Keratinocyte (primary cell): Measurements from ENCODE around the gene MEGF10. TPM values are rescaled to one million over a fixed set of nuclear protein-coding genes. Genes with fewer than 3 reads are reported as not detected.

Experiments
- DNase-seq: peaks from one replicate; pipeline ENCODE4 v3.0.0-alpha.2; 2011; ENCODE audit warnings: low read depth, missing footprints, low spot score
- FAIRE-seq: peaks from 2 replicates; lab custom pipeline; 2011; peaks lifted over from hg19 to GRCh38; lab: Jason Lieb, UNC
- H2AFZ ChIP-seq: 2 replicates; pipeline ENCODE4 v1.6.0; 2012; ENCODE audit warnings: low read length, control low read depth, inconsistent platforms; ENCODE audit not compliant: control insufficient read depth
- H3K27ac ChIP-seq: 2 replicates; pipeline ENCODE4 v1.5.1; 2011; ENCODE audit warnings: low read length; ENCODE audit not compliant: control insufficient read depth, insufficient read depth
- H3K27me3 ChIP-seq: 3 replicates; pipeline ENCODE4 v1.6.0; 2011; ENCODE audit warnings: low read length; ENCODE audit not compliant: control insufficient read depth, insufficient read depth; ENCODE audit errors: extremely low read depth
- H3K36me3 ChIP-seq, 2 experiments: 2 replicates in 1 of 2; 3 replicates in 1 of 2; pipeline ENCODE4 v1.5.1; 2011; ENCODE audit warnings: low read length in 2 of 2, mild to moderate bottlenecking in 1 of 2; ENCODE audit not compliant: control insufficient read depth in 2 of 2, insufficient read depth in 2 of 2; ENCODE audit errors: extremely low read depth in 1 of 2
- H3K4me1 ChIP-seq: 3 replicates; pipeline ENCODE4 v1.5.1; 2011; ENCODE audit warnings: low read length; ENCODE audit not compliant: control insufficient read depth, insufficient read depth; ENCODE audit errors: extremely low read depth
- H3K4me2 ChIP-seq: 3 replicates; pipeline ENCODE4 v1.6.0; 2011; ENCODE audit warnings: low read depth, low read length; ENCODE audit not compliant: control insufficient read depth, insufficient read depth; ENCODE audit errors: extremely low read depth
- H3K4me3 ChIP-seq, 3 experiments: fragments of 200-600 bp in 1 of 3; sonication (generic) in 1 of 3; 2 replicates in 2 of 3; 3 replicates in 1 of 3; pipeline ENCODE4 v1.5.1; 2011 to 2016; ENCODE audit warnings: low read length in 3 of 3, mild to moderate bottlenecking in 3 of 3, control low read depth in 2 of 3, inconsistent platforms in 1 of 3, low read depth in 1 of 3, mixed read lengths in 1 of 3, mixed run types in 1 of 3, moderate library complexity in 1 of 3; ENCODE audit not compliant: control insufficient read depth in 2 of 3, insufficient read depth in 2 of 3; ENCODE audit errors: extremely low read depth in 1 of 3
- H3K79me2 ChIP-seq: 2 replicates; pipeline ENCODE4 v1.6.0; 2012; ENCODE audit warnings: low read length; ENCODE audit not compliant: control insufficient read depth, insufficient read depth
- H3K9ac ChIP-seq: 3 replicates; pipeline ENCODE4 v1.6.0; 2011; ENCODE audit warnings: low read length; ENCODE audit not compliant: control insufficient read depth, insufficient read depth; ENCODE audit errors: extremely low read depth
- H3K9me1 ChIP-seq: 3 replicates; pipeline ENCODE4 v1.6.0; 2011; ENCODE audit warnings: low read length; ENCODE audit not compliant: control insufficient read depth, insufficient read depth; ENCODE audit errors: extremely low read depth
- H3K9me3 ChIP-seq: 2 replicates; pipeline ENCODE4 v1.5.1; 2012; ENCODE audit warnings: low read depth, low read length; ENCODE audit not compliant: control insufficient read depth
- H4K20me1 ChIP-seq: 3 replicates; pipeline ENCODE4 v1.6.0; 2011; ENCODE audit warnings: low read length; ENCODE audit not compliant: control insufficient read depth, insufficient read depth; ENCODE audit errors: extremely low read depth
- EZH2 ChIP-seq: IDR thresholded peaks from one replicate; pipeline ENCODE4 v1.6.1; 2012; ENCODE audit warnings: inconsistent platforms, mild to moderate bottlenecking, low read length, moderate library complexity
- dilution Hi-C: fragments of 300-500 bp; cut with MboI; formaldehyde crosslinking; loops from one replicate; pipeline ENCODE4 v1.7.0; 2020; ENCODE audit warnings: low sequenced_read_pairs; ENCODE audit not compliant: extremely low pct_ligation_motif_present
- polyA plus RNA-seq, 5 experiments: library from polyadenylated mRNA; depleted of rRNA in 3 of 5; stranded (reverse) in 3 of 5; stranded (forward) in 1 of 5; unstranded in 1 of 5; fragments of >200 nt; gene quantifications; 1 replicate in 1 of 5; 2 replicates in 3 of 5; 3 replicates in 1 of 5; pipeline versions ENCODE4 v1.2.1 to v1.2.3, GENCODE V29; 2011 to 2012; ENCODE audit warnings: missing spikeins in 2 of 5, low read depth in 1 of 5, low replicate concordance in 1 of 5
- TF ChIP-seq, protein P1 (sequence below), 3 experiments: IDR thresholded peaks in 1 of 3; conservative IDR thresholded peaks in 1 of 3; optimal IDR thresholded peaks in 1 of 3; 2 replicates in 2 of 3; 3 replicates in 1 of 3; pipeline versions ENCODE3 to v1.5.1; 2011; ENCODE audit warnings: low read length in 3 of 3, mild to moderate bottlenecking in 3 of 3, moderate library complexity in 2 of 3, control low read depth in 1 of 3, inconsistent platforms in 1 of 3; ENCODE audit not compliant: insufficient read depth in 2 of 3; ENCODE audit errors: extremely low read depth in 1 of 3

The MEGF10 gene
- polyA plus RNA-seq, 1 donor (not counting 4 experiments of a cell fraction or from before 2014, with no cell fraction given): not detected

DNA sequence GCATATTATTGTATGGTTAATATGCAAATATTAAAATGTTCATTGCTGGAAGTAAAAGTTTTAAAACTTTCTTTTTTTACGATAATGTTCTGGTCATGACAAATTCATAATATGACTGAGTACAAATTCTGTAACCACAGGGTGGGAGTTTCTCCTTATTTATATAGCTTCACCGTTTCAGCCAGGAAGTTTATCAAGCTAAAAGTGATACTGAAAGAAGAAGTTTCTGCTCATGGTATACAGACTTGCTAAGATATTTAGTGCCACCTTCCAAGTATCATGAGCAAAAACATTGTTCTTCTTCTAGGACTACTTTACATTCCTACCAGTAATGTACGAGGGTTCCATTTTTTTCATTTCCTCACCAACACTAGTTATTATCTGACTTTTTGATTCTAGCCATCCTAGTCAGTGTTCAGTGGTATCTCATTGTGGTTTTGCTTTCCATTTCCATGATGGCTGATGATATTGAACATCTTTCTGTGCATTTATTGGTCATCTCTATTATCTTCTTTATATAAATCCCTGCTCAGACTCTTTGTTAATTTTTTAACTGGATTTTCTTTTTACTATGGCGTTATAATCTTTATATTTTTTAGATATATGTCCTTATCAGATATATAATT is 132.7 kb downstream of the MEGF10 start:
- H3K79me2 ChIP-seq: no peaks in the 10 kb centered on the region
- H3K4me1 ChIP-seq: no peaks in the 10 kb centered on the region
- FAIRE-seq (no peak), DNase-seq (no peak)
- H3K9ac ChIP-seq: no peak overlapping the region
- no peak overlapping the region for H2AFZ ChIP-seq
- no peak overlapping the region for H3K4me2 ChIP-seq
- no peak for TF ChIP-seq EZH2
- dilution Hi-C loops: no loop called here
- H3K27ac ChIP-seq: no peak overlapping the region
- no peaks in the 10 kb centered on the region for H3K36me3 ChIP-seq
- H3K9me3 ChIP-seq: no peaks in the 10 kb centered on the region
- no peaks in the 10 kb centered on the region for H3K27me3 ChIP-seq
- H4K20me1 ChIP-seq: no peaks in the 10 kb centered on the region
- no peak overlapping the region for H3K4me3 ChIP-seq
- H3K9me1 ChIP-seq: no peaks in the 10 kb centered on the region

GRCh38 chr5:127425037-127425436 is 134.4 kb downstream of the MEGF10 start:
- dilution Hi-C loops: no loop called here
- no peaks in the 10 kb centered on the region for H3K4me1 ChIP-seq
- no peak overlapping the region for H3K9ac ChIP-seq
- H3K9me1 ChIP-seq: no peaks in the 10 kb centered on the region
- DNase-seq (no peak), FAIRE-seq (no peak)
- no peak overlapping the region for H3K4me3 ChIP-seq
- TF ChIP-seq EZH2: no peak
- TF ChIP-seq, protein P1, sequence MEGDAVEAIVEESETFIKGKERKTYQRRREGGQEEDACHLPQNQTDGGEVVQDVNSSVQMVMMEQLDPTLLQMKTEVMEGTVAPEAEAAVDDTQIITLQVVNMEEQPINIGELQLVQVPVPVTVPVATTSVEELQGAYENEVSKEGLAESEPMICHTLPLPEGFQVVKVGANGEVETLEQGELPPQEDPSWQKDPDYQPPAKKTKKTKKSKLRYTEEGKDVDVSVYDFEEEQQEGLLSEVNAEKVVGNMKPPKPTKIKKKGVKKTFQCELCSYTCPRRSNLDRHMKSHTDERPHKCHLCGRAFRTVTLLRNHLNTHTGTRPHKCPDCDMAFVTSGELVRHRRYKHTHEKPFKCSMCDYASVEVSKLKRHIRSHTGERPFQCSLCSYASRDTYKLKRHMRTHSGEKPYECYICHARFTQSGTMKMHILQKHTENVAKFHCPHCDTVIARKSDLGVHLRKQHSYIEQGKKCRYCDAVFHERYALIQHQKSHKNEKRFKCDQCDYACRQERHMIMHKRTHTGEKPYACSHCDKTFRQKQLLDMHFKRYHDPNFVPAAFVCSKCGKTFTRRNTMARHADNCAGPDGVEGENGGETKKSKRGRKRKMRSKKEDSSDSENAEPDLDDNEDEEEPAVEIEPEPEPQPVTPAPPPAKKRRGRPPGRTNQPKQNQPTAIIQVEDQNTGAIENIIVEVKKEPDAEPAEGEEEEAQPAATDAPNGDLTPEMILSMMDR (optimal IDR thresholded peaks at IDR 0.05 in 1 of 3, IDR thresholded peaks at IDR 0.05 in 1 of 3, conservative IDR thresholded peaks at IDR 0.05 in 1 of 3; ENCODE audit: extremely low read depth in 1 of 3, insufficient read depth in 2 of 3, low read length in 3 of 3): no peak
- no peak overlapping the region for H3K27ac ChIP-seq
- H3K4me2 ChIP-seq: no peak overlapping the region
- H2AFZ ChIP-seq: no peak overlapping the region
- H3K36me3 ChIP-seq: no peaks in the 10 kb centered on the region
- no peaks in the 10 kb centered on the region for H4K20me1 ChIP-seq
- no peaks in the 10 kb centered on the region for H3K9me3 ChIP-seq
- H3K79me2 ChIP-seq: no peaks in the 10 kb centered on the region
- no peaks in the 10 kb centered on the region for H3K27me3 ChIP-seq

GRCh38 chr5:127425868-127426267 is 135.3 kb downstream of the MEGF10 start:
- FAIRE-seq: no peak
- dilution Hi-C loops: no loop called here

More at GRCh38 chr5:127425868-127426267, 135.3 kb downstream of the MEGF10 start:
- no peaks in the 10 kb centered on the region for H4K20me1 ChIP-seq
- no peaks in the 10 kb centered on the region for H3K9me1 ChIP-seq
- no peaks in the 10 kb centered on the region for H3K9me3 ChIP-seq
- no peaks in the 10 kb centered on the region for H3K79me2 ChIP-seq
- no peaks in the 10 kb centered on the region for H3K27me3 ChIP-seq
- TF ChIP-seq, protein P1 (optimal IDR thresholded peaks at IDR 0.05 in 1 of 3, IDR thresholded peaks at IDR 0.05 in 1 of 3, conservative IDR thresholded peaks at IDR 0.05 in 1 of 3; ENCODE audit: extremely low read depth in 1 of 3, insufficient read depth in 2 of 3, low read length in 3 of 3): no peak
- no peak for TF ChIP-seq EZH2
- DNase-seq: no peak
- H3K27ac ChIP-seq: no peak overlapping the region
- no peaks in the 10 kb centered on the region for H3K36me3 ChIP-seq
- H3K9ac ChIP-seq: no peak overlapping the region
- H3K4me1 ChIP-seq: no peaks in the 10 kb centered on the region
- H3K4me3 ChIP-seq: no peak overlapping the region
- no peak overlapping the region for H3K4me2 ChIP-seq
- H2AFZ ChIP-seq: no peak overlapping the region
